Endothelial cell (in vitro differentiated cells): ENCODE results near the gene G3BP2. TPM values are rescaled to one million over a fixed set of nuclear protein-coding genes. Genes with fewer than 3 reads are reported as not detected.
A peak's percentile ranks its signal among the peaks of the same experiment; 100 is the strongest.

Experiments used
- DNase-seq: peaks from one replicate; pipeline ENCODE4 v3.0.0; 2021; ENCODE audit warnings: low spot score
- H3K27ac Mint-ChIP-seq: one replicate; pipeline ENCODE4 v1.8.0; 2021; ENCODE audit warnings: mixed read lengths, inconsistent platforms; ENCODE audit not compliant: unreplicated experiment
- H3K27me3 Mint-ChIP-seq: one replicate; pipeline ENCODE4 v1.8.0; 2021; ENCODE audit warnings: mild to moderate bottlenecking, moderate library complexity, mixed read lengths, inconsistent platforms; ENCODE audit not compliant: unreplicated experiment
- H3K36me3 Mint-ChIP-seq: one replicate; pipeline ENCODE4 v1.8.0; 2021; ENCODE audit warnings: mild to moderate bottlenecking, low read depth, mixed read lengths, inconsistent platforms; ENCODE audit not compliant: unreplicated experiment
- H3K4me1 Mint-ChIP-seq: one replicate; pipeline ENCODE4 v1.8.0; 2021; ENCODE audit warnings: mild to moderate bottlenecking, mixed read lengths, inconsistent platforms; ENCODE audit not compliant: unreplicated experiment
- H3K4me3 Mint-ChIP-seq: one replicate; pipeline ENCODE4 v1.8.0; 2021; ENCODE audit warnings: mild to moderate bottlenecking, mixed read lengths, inconsistent platforms; ENCODE audit not compliant: unreplicated experiment
- H3K9me3 Mint-ChIP-seq: one replicate; pipeline ENCODE4 v1.8.0; 2021; ENCODE audit warnings: mixed read lengths, inconsistent platforms; ENCODE audit not compliant: unreplicated experiment
- CTCF ChIP-seq: fragments of 200-600 bp; sonication (generic); IDR thresholded peaks from one replicate; pipeline ENCODE4 v1.5.0; 2021; ENCODE audit warnings: antibody characterized with exemption; ENCODE audit not compliant: unreplicated experiment
- total RNA-seq: library from RNA; stranded (reverse); fragmentation: NEBNext Ultra II Directional; extraction: Animal tissue kit (Norgen Biotek cat#: 25700); gene quantifications from one replicate; pipeline ENCODE4 v1.2.1, GENCODE V29; 2021; ENCODE audit not compliant: unreplicated experiment

Gene G3BP2
- total RNA-seq, 1 donor from 2014 or later, result 209 TPM

GRCh38 chr4:75634281-75634680, 38.9 kb downstream of the G3BP2 start:
- peaks cover 1% of the 10 kb centered on the region for H3K27me3 Mint-ChIP-seq
- no peaks in the 10 kb centered on the region for H3K9me3 Mint-ChIP-seq
- H3K4me3 Mint-ChIP-seq, result no peak overlapping the region
- H3K27ac Mint-ChIP-seq, result no peak overlapping the region
- no peaks in the 10 kb centered on the region for H3K36me3 Mint-ChIP-seq
- DNase-seq, result no peak
- no peak for TF ChIP-seq CTCF
- H3K4me1 Mint-ChIP-seq, result peaks cover 4% of the 10 kb centered on the region

GRCh38 chr4:75633846-75634245, 39.4 kb downstream of the G3BP2 start:
- no peak for DNase-seq
- H3K4me3 Mint-ChIP-seq, result no peak overlapping the region
- peaks cover 1% of the 10 kb centered on the region for H3K27me3 Mint-ChIP-seq
- no peak overlapping the region for H3K27ac Mint-ChIP-seq
- no peaks in the 10 kb centered on the region for H3K36me3 Mint-ChIP-seq
- no peak for TF ChIP-seq CTCF
- peaks cover 4% of the 10 kb centered on the region for H3K4me1 Mint-ChIP-seq
- H3K9me3 Mint-ChIP-seq, result no peaks in the 10 kb centered on the region

- TF ChIP-seq CTCF, result no peak
Measured at GRCh38 chr4:75630937-75631329, 42.3 kb downstream of the G3BP2 start.

GRCh38 chr4:75630174-75630936, 42.9 kb downstream of the G3BP2 start, which contains the start of gene CDKL2:
CDKL2 (minus strand) TSS chr4:75630528; CDS start chr4:75625988, 4,540 bp downstream.
- Mint-ChIP-seq H3K36me3 (no peaks in the 10 kb centered on the region), H3K27ac (peak within 1 kb of the TSS; percentile 71), H3K9me3 (no peaks in the 10 kb centered on the region), H3K4me1 (peaks cover 4% of the 10 kb centered on the region), H3K4me3 (peak within 1 kb of the TSS; percentile 95), H3K27me3 (peaks cover 1% of the 10 kb centered on the region)
- peak; percentile 79 for DNase-seq
- TF ChIP-seq CTCF, result no peak

More at GRCh38 chr4:75630937-75631329, 42.3 kb downstream of the G3BP2 start:
- Mint-ChIP-seq H3K36me3 (no peaks in the 10 kb centered on the region), H3K4me3 (peak overlapping the region; percentile 95), H3K9me3 (no peaks in the 10 kb centered on the region), H3K27me3 (peaks cover 1% of the 10 kb centered on the region), H3K27ac (peak overlapping the region; percentile 71), H3K4me1 (peaks cover 4% of the 10 kb centered on the region)
- DNase-seq, result no peak

- peaks cover 1% of the 10 kb centered on the region for H3K27me3 Mint-ChIP-seq
- H3K9me3 Mint-ChIP-seq, result no peaks in the 10 kb centered on the region
Measured at GRCh38 chr4:75629239-75629638, 44.0 kb downstream of the G3BP2 start.

More at GRCh38 chr4:75629239-75629638, 44.0 kb downstream of the G3BP2 start:
- H3K36me3 Mint-ChIP-seq, result no peaks in the 10 kb centered on the region
- H3K27ac Mint-ChIP-seq, result no peak overlapping the region
- peaks cover 4% of the 10 kb centered on the region for H3K4me1 Mint-ChIP-seq
- no peak for DNase-seq
- no peak overlapping the region for H3K4me3 Mint-ChIP-seq
- TF ChIP-seq CTCF, result no peak
